Kidney (tissue), 14 donors: Measurements from ENCODE around the gene PICALM. TPM values are rescaled to one million over a fixed set of nuclear protein-coding genes. Genes with fewer than 3 reads are reported as not detected.
A peak's percentile ranks its signal among the peaks of the same experiment; 100 is the strongest.

Experiments used
- DNase-seq, 5 donors: peaks; one replicate each; pipeline ENCODE4 v3.0.0-alpha.2; 2013 to 2020
- FAIRE-seq: peaks from 2 replicates; lab custom pipeline; 2012; peaks lifted over from hg19 to GRCh38; lab: Jason Lieb, UNC
- H3K27ac ChIP-seq, 2 donors: one replicate each; pipeline ENCODE4 v1.7.0; 2013; ENCODE audit warnings: low read depth in 2 of 2, low read length in 2 of 2, inconsistent platforms in 1 of 2
- H3K27me3 ChIP-seq: one replicate; pipeline ENCODE4 v1.7.1; 2013; ENCODE audit warnings: low read length, inconsistent platforms; ENCODE audit not compliant: control insufficient read depth, insufficient read depth
- H3K36me3 ChIP-seq, 3 donors: one replicate each; pipeline versions ENCODE4 v1.7.0 to v1.7.1; 2013; ENCODE audit warnings: low read length in 3 of 3, control low read depth in 1 of 3, inconsistent platforms in 1 of 3; ENCODE audit not compliant: insufficient read depth in 3 of 3, control insufficient read depth in 2 of 3
- H3K4me1 ChIP-seq, 3 donors: one replicate each; pipeline versions ENCODE4 v1.7.0 to v1.7.1; 2013; ENCODE audit warnings: low read length in 3 of 3, inconsistent platforms in 1 of 3, low read depth in 1 of 3; ENCODE audit not compliant: control insufficient read depth in 2 of 3, insufficient read depth in 2 of 3
- H3K4me3 ChIP-seq, 3 donors: one replicate each; pipeline versions ENCODE4 v1.7.0 to v1.8.1; 2013; ENCODE audit warnings: low read length in 3 of 3, control low read depth in 1 of 3, inconsistent platforms in 1 of 3
- H3K9ac ChIP-seq, 3 donors: one replicate each; pipeline versions ENCODE4 v1.7.0 to v1.7.1; 2013; ENCODE audit warnings: low read length in 3 of 3, control low read depth in 1 of 3, inconsistent platforms in 1 of 3
- H3K9me3 ChIP-seq, 3 donors: one replicate each; pipeline versions ENCODE4 v1.7.0 to v1.7.1; 2013; ENCODE audit warnings: low read length in 3 of 3, control low read depth in 1 of 3, inconsistent platforms in 1 of 3; ENCODE audit not compliant: control insufficient read depth in 2 of 3, insufficient read depth in 1 of 3
- intact Hi-C: fragments of 100-400 bp; cut with DNase I; formaldehyde crosslinking; loops from one replicate; pipeline ENCODE4 v1.11.1; 2022
- polyA plus RNA-seq: library from polyadenylated mRNA; stranded (reverse); fragments of 350-450 nt; fragmentation: Illumina TruSeq; extraction: RNeasy Lipid Tissue Mini Kit (QIAGEN cat#74804); gene quantifications from one replicate; pipeline ENCODE4 v1.2.3, GENCODE V29; 2014; ENCODE audit warnings: low read depth, low replicate concordance; ENCODE audit not compliant: insufficient read depth
- total RNA-seq: library from RNA; stranded (reverse); fragmentation: NEBNext Ultra II Directional; extraction: Animal tissue kit (Norgen Biotek cat#: 25700); gene quantifications from one replicate; pipeline ENCODE4 v1.2.1, GENCODE V29; 2021
- TF ChIP-seq, protein P1 (sequence below): IDR thresholded peaks from 3 replicates; pipeline ENCODE4 v1.5.1; 2012; ENCODE audit warnings: mild to moderate bottlenecking, moderate library complexity, borderline replicate concordance; ENCODE audit not compliant: insufficient read depth; ENCODE audit errors: extremely low read depth
- donor health status: control.
- donor health status: control.
- donor health status: control.
- donor health status: control.
- donor health status: control.
- donor health status: DM: yes; HTN: yes; CAD: no.
- donor health status: Normal renal cell carcinoma (clear cell type).

PICALM gene
- total and polyA plus RNA-seq, 2 donors from 2014 or later, result 118 to 244 TPM

DNA sequence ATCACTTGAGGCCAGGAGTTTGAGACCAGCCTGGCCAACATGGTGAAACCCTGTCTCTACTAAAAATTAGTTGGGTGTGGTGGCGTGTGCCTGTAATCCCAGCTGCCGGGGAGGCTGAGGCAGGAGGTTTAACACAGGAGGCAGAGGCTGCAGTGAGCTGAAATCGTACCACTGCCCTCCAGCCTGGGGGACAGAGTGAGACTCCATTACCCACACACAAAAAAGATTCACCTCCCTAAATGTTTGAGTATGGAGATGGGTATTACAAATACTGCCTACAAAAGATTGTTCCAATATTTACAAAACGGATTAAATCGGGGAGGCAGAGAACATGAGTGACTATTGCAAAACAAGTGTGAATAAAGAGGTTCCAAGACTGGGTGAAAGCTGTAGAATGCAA, 98.3 kb downstream of the PICALM start:
- H3K36me3 ChIP-seq, result peaks cover 18 to 49% (median 29%) of the 10 kb centered on the region in 3 donors
- H3K9me3 ChIP-seq, result no peaks in the 10 kb centered on the region
- DNase-seq (no peak), FAIRE-seq (no peak)
- H3K27me3 ChIP-seq, result no peaks in the 10 kb centered on the region
- H3K4me1 ChIP-seq, result no peaks in the 10 kb centered on the region
- TF ChIP-seq, protein P1, sequence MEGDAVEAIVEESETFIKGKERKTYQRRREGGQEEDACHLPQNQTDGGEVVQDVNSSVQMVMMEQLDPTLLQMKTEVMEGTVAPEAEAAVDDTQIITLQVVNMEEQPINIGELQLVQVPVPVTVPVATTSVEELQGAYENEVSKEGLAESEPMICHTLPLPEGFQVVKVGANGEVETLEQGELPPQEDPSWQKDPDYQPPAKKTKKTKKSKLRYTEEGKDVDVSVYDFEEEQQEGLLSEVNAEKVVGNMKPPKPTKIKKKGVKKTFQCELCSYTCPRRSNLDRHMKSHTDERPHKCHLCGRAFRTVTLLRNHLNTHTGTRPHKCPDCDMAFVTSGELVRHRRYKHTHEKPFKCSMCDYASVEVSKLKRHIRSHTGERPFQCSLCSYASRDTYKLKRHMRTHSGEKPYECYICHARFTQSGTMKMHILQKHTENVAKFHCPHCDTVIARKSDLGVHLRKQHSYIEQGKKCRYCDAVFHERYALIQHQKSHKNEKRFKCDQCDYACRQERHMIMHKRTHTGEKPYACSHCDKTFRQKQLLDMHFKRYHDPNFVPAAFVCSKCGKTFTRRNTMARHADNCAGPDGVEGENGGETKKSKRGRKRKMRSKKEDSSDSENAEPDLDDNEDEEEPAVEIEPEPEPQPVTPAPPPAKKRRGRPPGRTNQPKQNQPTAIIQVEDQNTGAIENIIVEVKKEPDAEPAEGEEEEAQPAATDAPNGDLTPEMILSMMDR, result no peak
- H3K27ac ChIP-seq, result no peak overlapping the region
- intact Hi-C loops, result no loop called here
- no peak overlapping the region for H3K4me3 ChIP-seq
- H3K9ac ChIP-seq, result no peak overlapping the region

- no peak overlapping the region for H3K27ac ChIP-seq
- DNase-seq, result no peak
- H3K27me3 ChIP-seq, result no peaks in the 10 kb centered on the region
- TF ChIP-seq, protein P1, result no peak
- no peak overlapping the region for H3K9ac ChIP-seq
- intact Hi-C loops, result no loop called here
- FAIRE-seq, result no peak
- no peak overlapping the region for H3K4me3 ChIP-seq
- H3K36me3 ChIP-seq, result peaks cover 13 to 45% (median 18%) of the 10 kb centered on the region in 3 donors
- H3K4me1 ChIP-seq, result no peaks in the 10 kb centered on the region
- H3K9me3 ChIP-seq, result no peaks in the 10 kb centered on the region
Observed at GRCh38 chr11:85967457-85967856, 101.4 kb downstream of the PICALM start.

DNA sequence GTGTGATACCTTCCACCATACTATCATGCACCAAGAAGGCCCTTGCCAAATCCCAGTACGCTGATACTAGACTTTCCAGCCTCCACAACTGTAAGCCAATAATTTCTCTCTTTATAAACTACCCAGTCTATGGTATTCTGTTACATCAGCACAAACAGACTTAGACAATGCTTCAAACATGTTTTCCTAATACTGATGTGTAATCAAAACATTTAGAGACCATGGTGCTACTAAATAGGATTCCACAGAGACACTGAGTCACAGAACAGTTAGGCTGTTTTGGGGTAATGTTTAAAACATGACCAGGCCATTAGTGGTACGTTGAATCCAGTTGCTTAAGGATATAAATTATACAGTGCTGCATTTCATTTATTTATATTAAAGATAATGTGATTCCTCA, 103.7 kb downstream of the PICALM start:
- H3K36me3 ChIP-seq, result peaks cover 9 to 30% (median 15%) of the 10 kb centered on the region in 3 donors
- no peaks in the 10 kb centered on the region for H3K27me3 ChIP-seq
- H3K27ac ChIP-seq, result no peak overlapping the region
- H3K9ac ChIP-seq, result no peak overlapping the region
- intact Hi-C loops, result no loop called here
- H3K9me3 ChIP-seq, result no peaks in the 10 kb centered on the region
- H3K4me3 ChIP-seq, result no peak overlapping the region
- TF ChIP-seq, protein P1, result no peak
- FAIRE-seq, result no peak
- peaks cover 0 to 6% (median 0%) of the 10 kb centered on the region in 3 donors for H3K4me1 ChIP-seq
- DNase-seq, result no peak

- DNase-seq (peak in 4 of 5 donors; percentile 75 to 87 (median 81)), FAIRE-seq (no peak)
- no peak overlapping the region for H3K4me3 ChIP-seq
- intact Hi-C loops, result no loop called here
- peaks cover 0 to 6% (median 0%) of the 10 kb centered on the region in 3 donors for H3K4me1 ChIP-seq
- TF ChIP-seq, protein P1, result no peak
- H3K9ac ChIP-seq, result no peak overlapping the region
- no peaks in the 10 kb centered on the region for H3K9me3 ChIP-seq
- H3K27ac ChIP-seq, result no peak overlapping the region
- H3K27me3 ChIP-seq, result no peaks in the 10 kb centered on the region
- peaks cover 4 to 40% (median 23%) of the 10 kb centered on the region in 3 donors for H3K36me3 ChIP-seq
Observed at GRCh38 chr11:85961930-85962363, 106.9 kb downstream of the PICALM start.
